ENCODE measurements around the gene PTTG1. TPM values are rescaled to one million over a fixed set of nuclear protein-coding genes. Genes with fewer than 3 reads are reported as not detected.

Gene PTTG1
- total and polyA plus RNA-seq, 8 donors: 2.3 to 104 (median 23.9) TPM; not detected in 1

DNA sequence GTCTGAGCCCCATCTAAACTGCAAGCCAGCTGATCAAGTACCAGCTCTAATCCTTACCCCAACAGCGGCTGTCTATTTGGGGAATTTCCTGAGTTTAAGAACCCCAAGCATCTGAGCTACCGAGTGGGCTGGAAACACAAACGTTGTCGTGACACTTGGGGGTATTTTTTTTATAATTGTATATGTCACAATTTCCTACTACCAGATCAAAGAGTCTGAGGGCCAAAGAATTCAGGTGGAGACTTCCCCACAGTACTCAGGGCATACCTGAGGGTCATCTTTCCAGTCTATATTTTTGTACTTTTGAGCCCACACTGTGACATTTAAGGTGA is 42.8 kb downstream of the PTTG1 start:
- 52 to 68% (median 65%) methylated on average over 4 of the region's 4 CpGs for WGBS, 5 donors
- peak overlapping the region in 1 of 5 donors; percentile 17 for H3K27ac ChIP-seq
- TF ChIP-seq, protein P1, sequence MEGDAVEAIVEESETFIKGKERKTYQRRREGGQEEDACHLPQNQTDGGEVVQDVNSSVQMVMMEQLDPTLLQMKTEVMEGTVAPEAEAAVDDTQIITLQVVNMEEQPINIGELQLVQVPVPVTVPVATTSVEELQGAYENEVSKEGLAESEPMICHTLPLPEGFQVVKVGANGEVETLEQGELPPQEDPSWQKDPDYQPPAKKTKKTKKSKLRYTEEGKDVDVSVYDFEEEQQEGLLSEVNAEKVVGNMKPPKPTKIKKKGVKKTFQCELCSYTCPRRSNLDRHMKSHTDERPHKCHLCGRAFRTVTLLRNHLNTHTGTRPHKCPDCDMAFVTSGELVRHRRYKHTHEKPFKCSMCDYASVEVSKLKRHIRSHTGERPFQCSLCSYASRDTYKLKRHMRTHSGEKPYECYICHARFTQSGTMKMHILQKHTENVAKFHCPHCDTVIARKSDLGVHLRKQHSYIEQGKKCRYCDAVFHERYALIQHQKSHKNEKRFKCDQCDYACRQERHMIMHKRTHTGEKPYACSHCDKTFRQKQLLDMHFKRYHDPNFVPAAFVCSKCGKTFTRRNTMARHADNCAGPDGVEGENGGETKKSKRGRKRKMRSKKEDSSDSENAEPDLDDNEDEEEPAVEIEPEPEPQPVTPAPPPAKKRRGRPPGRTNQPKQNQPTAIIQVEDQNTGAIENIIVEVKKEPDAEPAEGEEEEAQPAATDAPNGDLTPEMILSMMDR (IDR thresholded peaks at IDR 0.05): no peak
- TF ChIP-seq POLR2AphosphoS5 (IDR thresholded peaks at IDR 0.05): no peak
- TF ChIP-seq POLR2A (IDR thresholded peaks at IDR 0.05): no peak
- TF ChIP-seq EP300 (IDR thresholded peaks at IDR 0.05): no peak
- intact Hi-C loops (cut with DNase I; ENCODE audit: low total_unique reads): no loop called here
- DNase-seq: no peak
- H3K9me3 ChIP-seq: no peaks in the 10 kb centered on the region
- H3K4me1 ChIP-seq: peaks cover 18 to 37% (median 22%) of the 10 kb centered on the region in 4 donors
- H3K27me3 ChIP-seq: peaks cover 0 to 4% (median 0%) of the 10 kb centered on the region in 3 donors
- no peak overlapping the region for H3K4me3 ChIP-seq
- H3K36me3 ChIP-seq: no peaks in the 10 kb centered on the region

DNA sequence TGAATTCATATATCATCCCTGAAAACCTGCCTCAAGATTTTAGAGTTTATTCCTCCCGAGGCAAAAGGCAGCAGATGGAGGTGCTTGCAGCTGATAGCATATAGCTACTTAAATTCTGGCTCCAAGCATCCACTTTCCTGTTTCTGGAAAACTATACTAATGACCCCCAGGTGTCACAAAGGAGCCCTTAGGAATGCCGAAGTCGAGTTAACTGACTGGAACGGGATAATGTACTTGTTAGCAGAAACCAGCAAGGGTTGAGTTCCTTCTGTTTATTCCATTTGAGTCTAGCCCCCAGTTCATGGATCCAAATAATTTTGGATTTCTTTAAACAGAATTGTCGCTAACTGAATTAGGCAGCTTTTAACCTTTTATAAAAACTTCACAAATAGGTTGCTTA is 44.5 kb downstream of the PTTG1 start:
- H3K9me3 ChIP-seq: no peaks in the 10 kb centered on the region
- TF ChIP-seq EP300 (IDR thresholded peaks at IDR 0.05) (no peak), POLR2AphosphoS5 (IDR thresholded peaks at IDR 0.05) (no peak), POLR2A (IDR thresholded peaks at IDR 0.05) (no peak)
- TF ChIP-seq, protein P1 (IDR thresholded peaks at IDR 0.05): no peak
- 46 to 70% (median 55%) methylated on average over 5 of the region's 5 CpGs for WGBS, 5 donors
- H3K27ac ChIP-seq: no peak overlapping the region
- DNase-seq: no peak
- no peaks in the 10 kb centered on the region for H3K36me3 ChIP-seq
- intact Hi-C loops (cut with DNase I; ENCODE audit: low total_unique reads): no loop called here
- no peak overlapping the region for H3K4me3 ChIP-seq
- H3K4me1 ChIP-seq: peaks cover 22 to 53% (median 26%) of the 10 kb centered on the region in 4 donors
- H3K27me3 ChIP-seq: peaks cover 0 to 4% (median 0%) of the 10 kb centered on the region in 3 donors

DNA sequence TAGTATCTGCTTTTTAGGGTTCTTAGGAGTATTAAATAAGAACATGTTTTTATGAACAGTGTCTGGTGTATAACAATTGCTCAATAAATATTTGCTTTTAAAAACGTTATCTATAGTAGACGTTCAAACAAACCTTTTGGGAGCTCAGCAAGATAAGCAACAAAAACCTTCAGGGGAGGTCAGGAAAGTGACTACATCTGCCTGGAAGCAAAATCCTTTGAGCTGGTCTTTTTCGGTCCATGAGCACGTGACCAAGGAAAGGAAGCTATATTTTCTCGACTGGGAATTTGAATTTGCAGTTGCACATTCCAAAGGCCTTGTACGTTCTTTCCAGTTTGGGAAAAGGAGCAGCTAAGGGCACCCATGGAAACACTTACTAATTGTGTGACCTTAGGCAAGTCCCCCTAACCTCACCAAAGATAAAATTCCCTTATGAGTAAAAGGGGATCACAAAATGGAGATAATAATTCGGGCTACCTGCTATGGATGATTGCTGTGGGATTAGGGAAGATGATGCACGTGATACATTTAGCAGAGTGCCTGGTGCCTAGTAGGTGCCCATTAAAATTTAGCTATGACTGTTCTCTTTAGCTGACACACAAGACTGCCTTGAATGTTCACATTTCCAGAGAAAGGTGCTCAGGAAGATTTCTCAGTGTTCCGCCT is 45.4 kb downstream of the PTTG1 start:
- peak in 1 of 2 donors; percentile 37 for DNase-seq
- WGBS, 5 donors: 13 to 30% (median 25%) methylated on average over 9 of the region's 9 CpGs
- Histone ChIP-seq H3K4me1 (peaks cover 22 to 62% (median 29%) of the 10 kb centered on the region in 4 donors), H3K4me3 (peak overlapping the region in 2 of 4 donors; percentile 43 to 50), H3K27me3 (peaks cover 0 to 4% (median 0%) of the 10 kb centered on the region in 3 donors), H3K36me3 (no peaks in the 10 kb centered on the region), H3K9me3 (no peaks in the 10 kb centered on the region), H3K27ac (peak overlapping the region in 4 of 5 donors; percentile 13 to 79 (median 48))
- intact Hi-C loops (cut with DNase I; ENCODE audit: low total_unique reads): no loop called here
- TF ChIP-seq POLR2A (IDR thresholded peaks at IDR 0.05): no peak
- no peak for TF ChIP-seq POLR2AphosphoS5 (IDR thresholded peaks at IDR 0.05)
- TF ChIP-seq EP300 (IDR thresholded peaks at IDR 0.05): no peak
- TF ChIP-seq, protein P1 (IDR thresholded peaks at IDR 0.05): no peak

DNA sequence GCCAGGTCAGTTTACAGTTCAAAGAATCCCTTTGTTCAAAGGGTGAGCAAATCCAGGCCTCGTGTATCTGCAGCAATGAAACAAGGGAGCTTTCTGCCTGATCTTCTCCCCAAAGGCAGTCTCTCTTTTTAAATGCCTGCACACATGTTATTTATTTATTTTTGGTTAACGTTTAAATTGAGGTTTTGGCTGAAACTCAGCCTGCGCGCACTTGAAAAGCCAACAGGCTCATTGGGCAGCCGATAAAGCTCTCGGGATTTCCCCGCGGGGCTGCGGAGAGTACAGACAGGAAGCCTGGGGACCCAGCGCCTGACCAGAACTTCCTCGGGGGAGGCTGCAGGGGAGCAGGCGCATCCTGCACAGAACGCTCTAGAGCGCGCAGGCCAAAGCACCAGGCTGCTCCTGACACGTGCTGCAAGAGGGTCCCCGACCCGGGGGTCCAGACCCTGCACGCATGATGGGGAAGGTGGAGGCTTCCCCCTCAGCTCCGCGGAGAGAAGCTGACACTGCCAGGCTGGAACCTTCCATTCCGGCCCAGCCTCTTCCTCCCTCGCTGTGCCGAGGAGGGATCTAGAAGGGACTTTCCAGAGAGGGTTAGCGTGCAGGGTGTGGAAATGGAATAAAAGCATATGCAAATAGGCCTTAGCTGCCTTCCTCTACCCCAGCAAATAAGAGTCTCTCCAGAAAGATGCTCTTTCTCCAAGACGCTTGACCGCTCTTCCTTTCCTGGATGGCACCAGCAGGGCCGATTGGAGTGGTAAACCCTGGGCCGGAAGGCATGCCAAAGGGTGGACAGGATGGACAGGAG is 46.1 kb downstream of the PTTG1 start:
- no peaks in the 10 kb centered on the region for H3K36me3 ChIP-seq

More for the DNA sequence above, 46.1 kb downstream of the PTTG1 start:
- peak overlapping the region; percentile 18 to 50 (median 40) for H3K4me3 ChIP-seq
- intact Hi-C loops (cut with DNase I; ENCODE audit: low total_unique reads): no loop called here
- 4 to 12% (median 4%) methylated on average over 18 to 29 of the region's 29 CpGs for WGBS, 5 donors
- H3K27ac ChIP-seq: peak overlapping the region; percentile 13 to 79 (median 20)
- TF ChIP-seq POLR2AphosphoS5 (IDR thresholded peaks at IDR 0.05): peak in 1 of 3 donors; percentile 38
- TF ChIP-seq, protein P1 (IDR thresholded peaks at IDR 0.05): no peak
- no peaks in the 10 kb centered on the region for H3K9me3 ChIP-seq
- peaks cover 0 to 4% (median 0%) of the 10 kb centered on the region in 3 donors for H3K27me3 ChIP-seq
- DNase-seq: peak; percentile 87 to 89
- H3K4me1 ChIP-seq: peaks cover 22 to 64% (median 29%) of the 10 kb centered on the region in 4 donors
